Measurements from ENCODE around the gene MTR.

GRCh38 chr1:236757640-236758039, 37.5 kb upstream of the MTR start:
- no peak for TF ChIP-seq ZNF274 (IDR thresholded peaks at IDR 0.05; ENCODE audit: low read depth, low read length)
- no peak for TF ChIP-seq YY1 (IDR thresholded peaks at IDR 0.05; ENCODE audit: insufficient read depth, insufficient read length)
- no peak for TF ChIP-seq SUZ12 (IDR thresholded peaks at IDR 0.05; ENCODE audit: extremely low read depth, insufficient read depth, insufficient read length)
